ENCODE data around the gene ZNF423.

ZNF423 gene

DNA sequence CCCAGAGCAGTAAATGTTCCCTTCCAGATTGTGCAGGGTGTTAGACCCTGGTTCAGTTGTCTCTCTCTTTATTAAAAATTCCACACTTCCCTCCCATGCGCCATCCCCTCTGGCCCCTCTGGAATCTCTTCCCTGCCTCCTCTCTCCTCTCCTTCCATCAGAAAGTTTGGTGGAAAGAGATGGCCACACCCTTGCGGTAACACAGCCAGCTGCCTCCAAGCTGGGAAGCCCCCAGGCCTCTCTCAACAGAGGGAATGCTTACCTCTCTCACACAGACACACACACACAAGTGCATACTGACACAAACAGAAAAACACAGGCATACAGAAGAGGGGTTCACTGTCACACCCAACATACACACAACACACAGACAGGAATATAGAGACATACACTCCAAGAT lies 261.8 kb downstream of the ZNF423 start:
- H3K4me3 ChIP-seq (ENCODE audit: low read depth, low read length), result no peak overlapping the region
- TF ChIP-seq, protein P1, sequence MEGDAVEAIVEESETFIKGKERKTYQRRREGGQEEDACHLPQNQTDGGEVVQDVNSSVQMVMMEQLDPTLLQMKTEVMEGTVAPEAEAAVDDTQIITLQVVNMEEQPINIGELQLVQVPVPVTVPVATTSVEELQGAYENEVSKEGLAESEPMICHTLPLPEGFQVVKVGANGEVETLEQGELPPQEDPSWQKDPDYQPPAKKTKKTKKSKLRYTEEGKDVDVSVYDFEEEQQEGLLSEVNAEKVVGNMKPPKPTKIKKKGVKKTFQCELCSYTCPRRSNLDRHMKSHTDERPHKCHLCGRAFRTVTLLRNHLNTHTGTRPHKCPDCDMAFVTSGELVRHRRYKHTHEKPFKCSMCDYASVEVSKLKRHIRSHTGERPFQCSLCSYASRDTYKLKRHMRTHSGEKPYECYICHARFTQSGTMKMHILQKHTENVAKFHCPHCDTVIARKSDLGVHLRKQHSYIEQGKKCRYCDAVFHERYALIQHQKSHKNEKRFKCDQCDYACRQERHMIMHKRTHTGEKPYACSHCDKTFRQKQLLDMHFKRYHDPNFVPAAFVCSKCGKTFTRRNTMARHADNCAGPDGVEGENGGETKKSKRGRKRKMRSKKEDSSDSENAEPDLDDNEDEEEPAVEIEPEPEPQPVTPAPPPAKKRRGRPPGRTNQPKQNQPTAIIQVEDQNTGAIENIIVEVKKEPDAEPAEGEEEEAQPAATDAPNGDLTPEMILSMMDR (IDR thresholded peaks at IDR 0.05; ENCODE audit: borderline replicate concordance, insufficient read depth, low read depth, low read length), result no peak

DNA sequence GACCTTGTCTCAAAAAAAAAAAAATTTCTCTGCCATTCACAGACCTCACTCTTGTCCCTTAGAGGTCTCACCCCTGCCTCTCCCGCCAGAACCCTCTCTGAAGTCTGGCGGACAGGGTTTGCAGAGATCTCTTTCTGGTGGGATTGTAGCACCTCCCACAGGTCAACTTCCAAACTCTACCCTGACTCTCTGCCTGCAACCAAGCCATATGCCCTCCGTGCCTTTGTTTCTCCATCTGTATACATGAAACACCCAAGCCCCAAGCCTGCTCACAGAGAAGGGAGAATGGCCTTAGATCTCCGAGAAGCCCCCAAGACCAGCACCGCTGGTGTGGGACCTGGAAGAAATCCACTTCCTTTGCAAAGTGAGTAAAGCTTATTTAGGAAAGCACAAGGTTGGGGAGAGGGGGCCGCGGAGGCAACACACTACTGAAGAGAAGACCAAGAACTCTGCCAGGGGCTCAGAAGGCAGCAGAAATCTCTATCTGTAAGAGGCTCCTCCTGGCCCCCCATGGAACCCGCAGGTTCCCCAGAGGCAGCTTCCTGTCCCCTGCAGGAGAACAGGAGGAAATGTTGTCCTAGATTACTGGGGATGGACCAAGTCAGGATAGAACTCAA lies 262.4 kb downstream of the ZNF423 start:
- TF ChIP-seq, protein P1 (IDR thresholded peaks at IDR 0.05; ENCODE audit: borderline replicate concordance, insufficient read depth, low read depth, low read length), result no peak

DNA sequence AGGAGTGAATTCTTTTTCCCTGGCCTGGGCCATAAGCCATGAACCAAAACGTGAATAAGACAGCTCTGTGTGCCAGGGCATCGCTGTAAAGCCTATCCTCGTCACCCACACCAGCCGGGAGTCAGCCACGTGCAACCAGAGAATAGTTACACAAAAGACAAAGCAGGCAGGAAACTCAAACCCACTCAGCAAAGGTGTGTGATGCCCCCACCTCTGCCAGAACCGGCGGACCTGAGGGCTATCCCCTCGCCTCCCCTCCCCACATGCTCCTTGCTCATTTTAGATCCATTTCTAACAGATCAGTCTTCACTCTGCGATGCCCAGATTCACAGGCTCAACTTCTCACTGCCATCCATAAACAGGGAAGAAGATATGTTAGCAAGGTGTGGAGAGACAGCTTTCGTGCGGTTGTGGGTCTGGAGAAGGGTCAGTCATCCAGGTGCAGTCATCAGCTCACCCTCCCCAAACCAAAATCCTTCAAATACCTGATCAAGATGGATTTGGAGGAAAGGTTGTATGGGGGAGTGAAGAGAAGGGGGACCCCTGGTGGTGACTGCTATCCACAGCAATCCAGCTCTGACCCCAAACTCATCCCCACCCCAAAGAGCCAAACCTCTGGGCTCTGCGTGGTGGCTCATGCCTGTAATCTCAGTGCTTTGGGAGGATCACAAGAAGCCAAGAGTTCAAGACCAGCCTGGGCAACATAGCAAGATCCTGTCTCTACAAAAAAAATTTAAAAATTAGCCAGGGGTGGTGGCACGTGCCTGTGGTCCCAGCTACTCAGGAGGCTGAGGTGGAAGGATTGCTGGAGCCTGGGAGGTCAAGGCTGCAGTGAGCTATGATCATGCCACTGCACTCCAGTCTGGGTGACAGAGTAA lies 263.1 kb downstream of the ZNF423 start:
- TF ChIP-seq, protein P1 (IDR thresholded peaks at IDR 0.05; ENCODE audit: borderline replicate concordance, insufficient read depth, low read depth, low read length), result peak; percentile 85
- no peak overlapping the region for H3K4me3 ChIP-seq (ENCODE audit: low read depth, low read length)

More for the DNA sequence above, 262.4 kb downstream of the ZNF423 start:
- H3K4me3 ChIP-seq (ENCODE audit: low read depth, low read length), result no peak overlapping the region

DNA sequence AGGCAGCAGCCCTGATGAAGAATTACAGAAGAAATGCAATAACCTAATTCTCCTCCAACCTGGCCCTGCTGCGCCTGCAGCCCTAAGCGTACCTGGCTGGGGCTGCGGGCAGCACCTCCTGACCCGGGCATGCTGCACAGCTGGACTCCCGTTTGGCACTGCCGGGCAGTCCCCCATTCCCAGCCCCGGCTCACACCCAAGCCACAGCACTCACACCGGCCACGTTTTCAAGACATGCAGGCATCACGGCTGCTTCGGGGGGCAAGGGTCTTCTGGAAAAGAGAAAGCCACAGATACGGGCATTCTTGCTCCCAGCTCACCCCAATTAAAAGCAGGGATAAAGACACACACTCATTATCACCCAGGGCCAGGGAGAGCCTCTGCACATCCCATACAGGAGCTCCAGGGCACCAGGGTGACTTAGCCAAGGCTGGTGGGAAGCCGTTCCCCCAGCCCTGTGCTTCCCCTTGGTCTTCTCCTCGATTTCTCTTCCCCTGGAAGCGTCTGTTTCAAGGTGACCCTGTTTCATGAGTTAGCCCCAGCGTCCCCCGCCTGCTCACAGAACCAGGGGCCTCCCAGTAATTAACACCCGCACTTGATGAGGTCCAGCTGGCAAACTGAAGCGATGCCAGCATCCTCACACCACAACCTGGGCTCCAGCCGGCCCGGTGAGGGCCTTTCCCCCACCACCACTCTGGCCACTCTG lies 265.6 kb downstream of the ZNF423 start:
- TF ChIP-seq, protein P1 (IDR thresholded peaks at IDR 0.05; ENCODE audit: borderline replicate concordance, insufficient read depth, low read depth, low read length), result no peak
- no peak overlapping the region for H3K4me3 ChIP-seq (ENCODE audit: low read depth, low read length)

DNA sequence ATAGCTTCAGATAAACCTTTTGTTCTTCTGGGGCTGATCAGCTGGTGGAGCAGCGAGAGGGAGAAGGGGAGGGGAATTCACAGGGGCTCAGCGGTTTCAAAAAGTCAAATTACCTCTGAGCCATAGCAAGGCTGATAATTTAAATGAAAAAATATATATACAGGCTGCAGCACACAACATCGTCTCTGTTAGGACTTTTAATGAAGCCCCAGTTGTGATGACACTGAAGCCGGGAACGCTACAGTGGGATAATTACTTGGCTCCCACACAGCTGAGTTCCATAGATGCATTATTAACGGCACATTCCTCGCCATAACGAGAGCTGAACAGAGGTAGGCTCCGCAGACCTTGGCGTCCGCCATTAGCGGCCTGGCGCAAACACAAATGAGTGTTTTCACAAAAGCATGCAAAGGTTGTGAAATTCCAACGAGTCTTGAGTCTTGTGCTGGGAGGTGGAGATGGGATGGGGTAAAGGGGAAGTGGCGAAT lies 266.3 kb downstream of the ZNF423 start:
- TF ChIP-seq, protein P1 (IDR thresholded peaks at IDR 0.05; ENCODE audit: borderline replicate concordance, insufficient read depth, low read depth, low read length), result no peak
- H3K4me3 ChIP-seq (ENCODE audit: low read depth, low read length), result no peak overlapping the region

DNA sequence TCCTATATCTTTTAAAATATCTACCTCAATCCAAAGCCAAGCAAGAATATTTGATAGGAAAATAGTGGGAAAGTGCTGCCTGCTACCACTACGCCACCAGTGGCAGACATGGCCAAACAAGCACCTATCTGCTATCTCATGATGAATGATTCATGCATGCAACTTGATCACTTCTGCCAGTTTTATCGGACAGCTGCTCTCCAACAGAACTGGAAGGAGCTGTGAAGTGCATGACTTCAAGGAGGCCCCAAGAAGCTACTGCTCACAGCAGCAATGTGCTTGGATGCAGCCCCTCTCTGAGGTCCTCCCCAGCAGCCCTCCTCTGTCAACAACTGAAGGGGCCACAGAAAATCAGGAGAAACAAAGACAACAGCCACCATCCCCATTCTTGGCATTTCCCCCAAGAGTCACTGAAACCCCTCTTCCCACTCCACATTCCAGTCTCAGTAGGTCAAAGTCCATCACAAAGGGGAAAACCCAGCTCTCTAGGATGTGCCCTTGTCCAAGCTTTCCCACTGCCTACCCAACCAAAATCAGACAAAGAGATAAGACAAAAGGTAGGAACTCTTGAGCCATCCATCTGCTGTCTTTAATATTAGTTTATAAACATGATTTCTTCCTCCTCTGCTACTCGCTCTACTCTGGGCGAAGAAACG lies 267.1 kb downstream of the ZNF423 start:
- H3K4me3 ChIP-seq (ENCODE audit: low read depth, low read length), result no peak overlapping the region
- TF ChIP-seq, protein P1 (IDR thresholded peaks at IDR 0.05; ENCODE audit: borderline replicate concordance, insufficient read depth, low read depth, low read length), result no peak

Measured in GM12875 (cell line).